GM21367 (cell line): ENCODE results near the gene TBX18.

Experiments used
- ATAC-seq: cut with Tn5 transposase; IDR thresholded peaks from one replicate; pipeline ENCODE4 v1.9.1; 2021; ENCODE audit not compliant: unreplicated experiment

Gene TBX18

DNA sequence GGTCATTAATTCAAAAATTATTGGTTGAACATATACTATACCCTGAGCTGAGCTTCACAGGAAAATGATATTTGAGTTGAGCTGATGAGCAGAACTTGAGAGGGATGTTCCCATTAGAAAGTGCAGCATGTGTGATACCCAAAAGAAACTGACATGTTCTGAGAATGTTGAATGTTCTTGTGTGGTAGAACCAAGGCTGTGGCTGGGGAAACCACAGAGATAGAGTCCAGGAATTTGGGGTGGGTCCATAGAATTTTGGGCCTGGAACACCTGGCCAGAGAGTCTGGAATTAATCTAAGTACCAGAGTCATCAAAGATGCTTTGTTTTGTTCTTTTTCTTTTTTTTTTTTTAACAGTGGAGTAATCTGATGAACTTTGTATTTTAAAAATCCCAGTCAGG, 88.7 kb downstream of the TBX18 start:
- ATAC-seq, result no peak

GRCh38 chr6:84674395-84674794, 90.0 kb downstream of the TBX18 start:
- no peak for ATAC-seq

GRCh38 chr6:84671183-84671582, 93.2 kb downstream of the TBX18 start:
- no peak for ATAC-seq

- ATAC-seq, result no peak
These were observed 94.5 kb downstream of the TBX18 start for GRCh38 chr6:84669945-84670344.

DNA sequence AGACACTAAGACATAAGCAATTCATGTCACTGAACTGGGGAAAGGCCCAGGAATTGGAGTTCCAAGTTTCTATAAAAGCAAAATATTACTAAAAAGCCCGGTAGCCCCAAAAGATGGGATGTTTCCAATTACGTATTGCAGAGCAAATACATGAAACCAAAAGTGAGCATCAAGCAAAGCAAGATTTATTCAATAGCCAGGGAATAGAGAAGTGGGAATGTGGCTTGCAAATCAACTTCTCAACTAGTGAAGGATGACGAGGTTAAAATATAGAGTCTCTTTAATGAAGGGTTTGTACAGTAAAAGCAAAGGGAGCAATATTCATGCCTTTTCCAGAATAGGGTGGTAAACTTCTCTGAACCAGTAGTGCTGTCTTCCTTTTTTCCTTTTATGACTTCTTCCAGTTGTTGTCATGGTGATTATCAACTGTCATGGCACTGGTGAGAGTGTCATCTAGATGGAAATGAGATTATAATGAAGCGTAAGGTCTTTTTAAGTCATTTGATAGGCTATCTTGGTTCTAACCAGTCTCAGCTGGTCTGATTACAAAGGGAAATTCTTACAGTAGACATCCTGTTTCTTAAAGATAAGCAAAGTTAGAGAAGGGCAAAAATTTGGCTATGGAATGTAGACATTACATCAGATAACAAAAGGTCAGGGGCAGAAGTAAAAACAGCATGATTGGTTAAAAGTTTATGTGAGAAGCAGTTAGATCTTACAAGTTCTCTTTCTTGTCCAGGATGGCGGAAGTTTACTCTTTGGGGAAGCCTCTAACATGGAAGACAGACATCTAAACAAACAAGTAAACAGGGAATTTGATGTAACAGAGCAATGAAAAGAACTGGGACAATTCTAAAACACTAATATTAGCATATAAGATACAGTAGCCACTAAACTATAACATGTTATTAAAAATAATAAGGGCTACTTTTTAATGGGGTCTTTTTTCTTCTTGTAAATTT, 96.9 kb downstream of the TBX18 start:
- ATAC-seq, result no peak

DNA sequence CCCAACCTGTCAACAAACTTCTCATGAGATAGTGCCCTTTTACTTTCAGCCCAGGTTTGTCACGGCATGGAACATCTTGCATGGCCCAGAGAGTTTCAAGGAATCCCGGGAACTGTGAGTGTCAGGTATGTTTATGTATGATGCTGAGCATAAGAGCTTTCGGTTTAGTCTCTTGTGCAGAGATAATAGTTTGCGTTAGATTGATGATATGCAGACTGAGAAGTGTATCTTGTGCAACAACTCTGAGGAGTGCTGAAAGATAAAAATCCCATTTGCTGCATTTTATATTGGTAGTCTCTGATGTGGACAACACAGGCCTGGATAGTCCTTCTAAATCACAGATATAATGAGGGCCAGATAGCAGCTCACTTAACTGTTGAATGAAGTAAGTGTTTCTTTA, 99.0 kb downstream of the TBX18 start:
- no peak for ATAC-seq

DNA sequence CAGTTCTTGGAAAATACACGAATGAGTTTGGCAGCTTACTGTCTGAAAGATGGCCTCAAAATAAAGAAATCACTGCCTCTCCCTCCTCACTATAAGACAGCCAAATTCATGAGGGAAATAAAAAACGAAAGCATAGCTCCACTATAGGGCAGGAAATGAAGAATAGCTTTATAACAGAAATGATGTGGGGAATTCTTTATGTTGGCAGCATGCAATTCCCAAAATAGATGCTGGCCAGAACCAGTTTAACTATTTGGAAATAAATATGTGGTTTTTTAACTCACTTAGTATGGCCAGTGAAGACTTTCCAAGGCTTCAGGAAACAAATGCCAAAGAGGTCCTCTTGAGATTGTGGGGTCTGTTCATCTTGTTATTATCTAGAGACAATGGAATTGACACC, 100.5 kb downstream of the TBX18 start:
- ATAC-seq, result no peak

DNA sequence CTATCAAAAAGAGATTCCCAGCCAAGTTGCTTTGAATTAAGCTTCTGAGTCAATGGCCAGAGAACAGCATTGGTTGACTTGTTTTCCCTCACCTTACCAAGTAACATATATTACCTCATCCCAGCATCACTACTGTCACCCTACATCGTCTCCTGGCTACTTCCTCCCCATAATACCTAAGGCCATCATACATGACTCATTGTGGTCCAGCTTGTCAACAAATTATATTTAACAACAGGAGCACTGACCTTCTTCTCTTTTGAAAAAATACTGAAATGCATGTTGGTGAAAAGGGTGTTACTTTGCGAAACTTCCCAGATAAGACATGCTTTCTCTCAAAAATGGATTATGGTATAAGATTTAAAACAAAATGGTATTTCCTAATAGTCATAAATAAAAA, 106.9 kb downstream of the TBX18 start:
- ATAC-seq, result no peak

DNA sequence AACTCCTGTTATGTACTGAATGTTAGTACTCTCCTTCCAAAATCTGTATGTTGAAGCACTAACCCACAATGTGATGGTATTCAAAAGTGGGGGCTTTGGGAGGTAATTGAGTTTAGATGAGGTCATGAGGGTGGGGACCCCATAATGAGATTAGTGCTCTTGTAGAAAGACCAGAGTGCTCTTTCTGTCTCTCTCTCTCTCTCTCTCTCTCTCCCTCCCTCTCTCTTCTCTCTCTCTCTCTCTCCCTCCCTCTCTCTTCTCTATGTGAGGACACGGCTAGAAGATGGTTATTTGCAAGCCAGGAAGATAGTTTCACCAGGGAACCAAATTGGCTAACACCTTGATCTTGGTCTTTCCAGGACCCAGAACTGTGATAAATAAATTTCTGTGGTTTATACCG, 107.4 kb downstream of the TBX18 start:
- ATAC-seq, result no peak

DNA sequence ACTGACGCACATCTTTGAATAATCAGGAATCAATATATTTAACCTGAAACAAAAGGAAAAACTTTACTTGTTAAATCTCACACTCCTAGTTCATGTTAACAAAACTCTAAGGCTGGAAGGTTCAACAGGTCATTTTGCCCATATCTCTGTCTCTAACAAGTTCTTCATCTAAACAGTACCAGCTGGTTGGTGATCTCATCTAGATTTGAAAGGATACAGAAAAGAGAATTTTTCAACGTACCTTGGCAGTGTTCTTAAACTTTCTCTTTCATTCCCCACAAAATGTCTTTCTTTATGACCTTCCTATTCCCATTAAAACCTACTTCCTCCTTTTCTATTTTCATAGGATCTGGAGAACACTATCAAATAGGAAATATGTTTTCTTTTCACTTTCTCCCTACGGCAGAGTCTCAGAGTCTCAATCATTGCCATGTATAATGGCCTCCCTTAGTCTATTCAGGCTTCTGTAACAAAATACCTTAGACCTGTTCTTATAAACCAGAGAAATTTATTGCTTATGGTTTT, 111.3 kb downstream of the TBX18 start:
- no peak for ATAC-seq

GRCh38 chr6:84652356-84653026, 111.9 kb downstream of the TBX18 start:
- ATAC-seq, result no peak

DNA sequence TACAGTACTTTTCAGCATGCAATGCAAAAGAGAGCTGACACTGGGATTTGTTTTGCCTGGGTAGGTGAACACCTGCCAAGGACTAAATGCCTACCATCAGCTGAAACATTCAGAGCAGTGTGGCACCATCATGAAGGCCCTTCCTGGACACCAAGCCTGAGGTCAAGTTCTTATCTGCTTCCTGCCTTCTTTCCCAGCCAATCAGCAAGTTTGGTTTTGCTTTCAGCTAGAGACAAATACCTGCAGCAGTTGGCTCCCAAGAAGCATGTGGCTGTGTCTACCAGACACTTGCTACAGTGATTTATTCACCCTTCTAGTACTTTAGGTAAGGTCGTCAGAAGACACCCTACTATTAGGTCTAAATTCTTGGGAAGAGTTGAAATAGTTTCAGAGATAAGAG, 112.8 kb downstream of the TBX18 start:
- no peak for ATAC-seq

DNA sequence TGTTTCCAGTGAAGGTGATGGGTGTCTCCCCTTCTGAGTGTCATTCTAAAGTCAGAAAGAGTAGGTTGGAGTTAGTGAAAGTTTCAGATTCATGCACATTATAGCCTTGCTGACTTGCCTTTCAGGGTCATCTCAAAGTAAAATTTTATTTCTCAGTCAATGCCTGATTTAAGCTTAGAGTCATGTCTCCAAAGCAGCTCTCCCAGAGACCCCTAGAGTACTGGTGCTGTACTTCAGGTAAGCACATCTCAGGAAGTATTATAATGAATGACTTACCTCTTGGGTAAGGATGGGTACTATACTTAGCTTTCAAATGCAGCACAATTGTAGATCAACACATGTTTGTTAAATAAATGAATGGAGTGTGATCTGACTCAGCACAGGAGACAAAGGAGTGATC, 116.0 kb downstream of the TBX18 start:
- ATAC-seq, result no peak

DNA sequence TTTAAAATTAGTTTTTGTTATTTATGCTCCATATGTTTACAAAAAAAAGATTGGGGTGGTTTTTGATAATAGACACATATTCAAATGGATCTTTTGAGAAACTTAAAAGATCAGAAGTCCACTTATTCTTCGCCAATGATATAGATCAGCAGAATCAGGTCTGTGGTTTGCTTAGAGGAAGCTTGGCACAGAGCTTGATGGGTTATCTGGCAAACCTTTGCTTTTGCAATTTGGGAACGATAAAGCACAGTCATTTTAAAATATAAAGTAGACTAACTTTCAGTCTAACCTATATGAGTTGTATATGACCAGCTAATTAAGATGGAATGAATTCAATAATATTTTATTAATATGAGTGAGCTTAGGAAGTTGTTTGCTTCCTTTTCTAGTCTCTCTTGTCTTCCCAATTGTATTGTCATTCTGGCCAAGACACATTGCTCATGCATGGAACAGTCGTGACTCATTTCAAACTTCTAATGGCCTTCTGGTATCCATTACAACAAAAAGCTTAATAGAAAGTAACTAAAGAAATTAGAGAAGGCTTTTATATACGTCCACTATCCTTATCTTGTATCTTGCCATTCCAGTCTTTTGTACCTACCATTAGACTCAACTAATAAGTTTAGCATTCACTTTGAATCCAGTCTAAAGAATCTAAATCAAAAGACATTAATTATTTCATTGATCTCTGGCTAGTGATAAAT, 118.7 kb downstream of the TBX18 start:
- ATAC-seq, result no peak

DNA sequence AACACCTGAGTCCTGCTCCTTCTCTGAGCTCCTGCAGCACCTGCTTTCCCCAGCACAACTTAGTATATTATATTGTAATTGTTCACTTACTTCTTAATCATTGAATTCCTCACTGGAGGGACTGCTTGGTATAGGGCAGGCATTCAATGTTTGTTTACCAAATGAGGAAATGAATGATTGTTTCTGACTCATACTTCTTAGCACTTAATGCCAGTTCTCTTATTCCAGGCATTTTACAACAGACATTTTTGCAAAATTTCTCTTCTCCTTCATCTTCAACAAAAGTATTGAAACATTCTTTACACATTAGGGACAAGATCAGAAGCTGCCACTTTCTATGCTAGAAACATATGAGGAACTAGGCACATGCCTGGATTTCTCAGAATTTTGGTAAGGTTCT, 119.4 kb downstream of the TBX18 start:
- no peak for ATAC-seq

GRCh38 chr6:84643778-84644177, 120.6 kb downstream of the TBX18 start:
- ATAC-seq, result no peak

DNA sequence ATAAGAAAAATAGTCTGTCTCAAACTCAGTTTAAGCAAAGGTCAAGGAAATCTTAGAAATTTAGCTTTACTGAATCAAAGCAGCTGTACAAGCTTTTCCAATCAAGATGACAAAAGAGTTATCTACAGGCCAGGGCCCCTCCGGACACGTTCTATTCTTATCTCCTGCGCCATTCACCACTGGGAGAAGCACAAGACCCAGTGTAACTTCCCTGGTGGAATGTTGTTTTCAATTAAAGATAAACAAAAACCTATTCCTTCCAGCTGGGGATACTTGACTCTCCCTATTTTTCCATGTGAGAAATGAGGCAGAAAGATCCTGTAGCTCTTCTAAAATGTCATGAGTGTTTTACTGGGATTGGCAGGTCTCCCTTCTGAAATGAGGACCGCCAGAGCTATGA, 123.3 kb downstream of the TBX18 start:
- no peak for ATAC-seq

- ATAC-seq, result no peak
These were observed 125.0 kb downstream of the TBX18 start for GRCh38 chr6:84639396-84639795.

GRCh38 chr6:84638286-84638685, 126.1 kb downstream of the TBX18 start:
- ATAC-seq, result no peak
